Transverse colon (tissue), 4 donors: ENCODE results near the gene ZNF618. TPM values are rescaled to one million over a fixed set of nuclear protein-coding genes. Genes with fewer than 3 reads are reported as not detected.
"Not testable (repeated sequence)": the region's sequence is repeated elsewhere in the genome, so short reads cannot be mapped to it uniquely, and the experiment has no call there.

Source experiments
- DNase-seq: peaks from one replicate; pipeline ENCODE4 v3.0.0-alpha.2; 2019
- H3K27ac ChIP-seq, 4 donors: fragments of 200-600 bp; sonication (generic); 2 replicates each; pipeline ENCODE4 v1.5.1; 2016 to 2018; ENCODE audit warnings: inconsistent platforms in 4 of 4
- H3K27me3 ChIP-seq: fragments of 200-600 bp; sonication (generic); 2 replicates; pipeline ENCODE4 v1.5.1; 2017; ENCODE audit warnings: inconsistent platforms
- H3K36me3 ChIP-seq, 4 donors: fragments of 200-600 bp; sonication (generic); 2 replicates each; pipeline ENCODE4 v1.5.1; 2017 to 2019; ENCODE audit warnings: inconsistent platforms in 4 of 4
- H3K4me1 ChIP-seq, 4 donors: fragments of 200-600 bp; sonication (generic); 2 replicates each; pipeline ENCODE4 v1.5.1; 2017 to 2020; ENCODE audit warnings: inconsistent platforms in 4 of 4
- H3K4me3 ChIP-seq, 4 donors: fragments of 200-600 bp; sonication (generic); 1 replicate in 1 of 4; 2 replicates in 3 of 4; pipeline versions ENCODE4 v1.5.1 to v1.6.1; 2017 to 2019; ENCODE audit warnings: inconsistent platforms in 4 of 4
- H3K9me3 ChIP-seq, 2 donors: fragments of 200-600 bp; sonication (generic); 2 replicates each; pipeline ENCODE4 v1.5.1; 2017 to 2019; ENCODE audit warnings: inconsistent platforms in 2 of 2
- EP300 ChIP-seq: sonication (generic); formaldehyde crosslinking; IDR thresholded peaks from one replicate; pipeline ENCODE4 v1.6.1; 2017; ENCODE audit warnings: antibody characterized with exemption, low read depth
- POLR2A ChIP-seq: fragments of 450-650 bp; IDR thresholded peaks from one replicate; pipeline ENCODE4 v1.6.1; 2016; ENCODE audit warnings: antibody characterized with exemption, mild to moderate bottlenecking, moderate library complexity
- POLR2AphosphoS5 ChIP-seq, 3 donors: sonication (generic); formaldehyde crosslinking; IDR thresholded peaks; one replicate each; pipeline ENCODE4 v1.6.1; 2016; ENCODE audit warnings: antibody characterized with exemption in 3 of 3
- WGBS, 2 donors: methylation state at CpG; one replicate each; pipeline ENCODE4 v1.1.5; 2018; ENCODE audit warnings: low coverage in 1 of 2; 5-methylcytosine and 5-hydroxymethylcytosine counted together
- in situ Hi-C, 4 donors: fragments of 200-750 bp; cut with MboI; loops; one replicate each; pipeline versions ENCODE4 v1.15.0 to v1.15.1; 2017; ENCODE audit warnings: low sequenced_read_pairs in 3 of 4, low pct_ligation_motif_present in 1 of 4, low pct_unique_long_range_greater_than_20kb in 1 of 4
- intact Hi-C: fragments of 100-400 bp; cut with DNase I; formaldehyde crosslinking; loops from one replicate; pipeline ENCODE4 v1.15.1; 2023; ENCODE audit warnings: low total_unique reads
- total RNA-seq, 4 donors: library from RNA; depleted of rRNA; stranded (reverse); fragments of >200 nt; gene quantifications; one replicate each; pipeline ENCODE4 v1.1.0, GENCODE V29; 2016
- TF ChIP-seq, protein P1 (sequence below), 5 experiments: fragments of 200-600 bp in 3 of 5; fragments of 450-650 bp in 2 of 5; sonication (generic) in 3 of 5; IDR thresholded peaks; 1 replicate in 2 of 5; 2 replicates in 3 of 5; pipeline ENCODE4 v1.5.1; 2016 to 2017; ENCODE audit warnings: antibody characterized with exemption in 5 of 5, inconsistent platforms in 3 of 5, mild to moderate bottlenecking in 2 of 5, moderate library complexity in 1 of 5

The ZNF618 gene
- total RNA-seq, 4 donors from 2014 or later: 2.2 to 8.6 (median 4.0) TPM

DNA sequence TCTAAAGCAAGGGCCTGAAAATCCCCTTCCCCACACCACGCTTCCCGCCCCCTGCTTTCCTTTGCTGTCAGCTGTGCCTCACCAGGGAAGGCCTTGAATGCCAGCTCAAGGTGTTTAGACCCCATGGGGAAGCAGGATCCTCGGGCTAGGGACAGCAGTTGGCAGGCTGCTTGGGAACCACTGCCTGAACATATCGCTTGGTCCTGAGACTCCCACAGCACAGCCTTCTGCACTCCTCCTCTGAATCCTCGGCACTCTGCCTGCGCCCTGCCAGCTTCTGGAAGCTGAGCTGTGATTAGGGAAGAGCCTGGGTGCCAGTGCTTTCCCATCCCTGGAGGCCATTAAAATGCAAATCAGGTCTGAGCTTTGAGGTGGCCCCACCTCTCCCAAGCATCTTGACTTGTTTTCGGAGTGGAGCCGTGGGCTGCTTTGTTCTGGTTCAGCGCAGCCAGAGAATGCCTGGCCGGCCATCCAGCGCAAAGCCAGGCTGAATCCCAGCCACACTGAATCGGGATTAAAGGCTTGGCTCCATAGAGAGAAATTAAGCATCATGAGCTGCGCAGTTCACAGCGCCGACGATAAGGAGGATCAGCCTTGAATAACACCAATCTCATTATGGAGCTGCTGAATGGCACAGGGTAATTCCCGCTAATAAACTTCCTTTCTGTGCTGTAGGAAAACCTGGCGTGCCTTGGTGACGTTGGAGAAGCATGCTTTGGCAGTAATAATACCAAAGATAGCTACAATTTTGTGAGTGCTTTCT lies 162.0 kb downstream of the ZNF618 start:
- H3K4me3 ChIP-seq: no peak overlapping the region
- 88% methylated on average over 5 to 19 of the region's 19 CpGs for WGBS, 2 donors
- no peaks in the 10 kb centered on the region for H3K4me1 ChIP-seq
- no peak overlapping the region for H3K27ac ChIP-seq
- H3K27me3 ChIP-seq: no peaks in the 10 kb centered on the region
- H3K9me3 ChIP-seq: no peaks in the 10 kb centered on the region
- no peaks in the 10 kb centered on the region for H3K36me3 ChIP-seq
- TF ChIP-seq, protein P1, sequence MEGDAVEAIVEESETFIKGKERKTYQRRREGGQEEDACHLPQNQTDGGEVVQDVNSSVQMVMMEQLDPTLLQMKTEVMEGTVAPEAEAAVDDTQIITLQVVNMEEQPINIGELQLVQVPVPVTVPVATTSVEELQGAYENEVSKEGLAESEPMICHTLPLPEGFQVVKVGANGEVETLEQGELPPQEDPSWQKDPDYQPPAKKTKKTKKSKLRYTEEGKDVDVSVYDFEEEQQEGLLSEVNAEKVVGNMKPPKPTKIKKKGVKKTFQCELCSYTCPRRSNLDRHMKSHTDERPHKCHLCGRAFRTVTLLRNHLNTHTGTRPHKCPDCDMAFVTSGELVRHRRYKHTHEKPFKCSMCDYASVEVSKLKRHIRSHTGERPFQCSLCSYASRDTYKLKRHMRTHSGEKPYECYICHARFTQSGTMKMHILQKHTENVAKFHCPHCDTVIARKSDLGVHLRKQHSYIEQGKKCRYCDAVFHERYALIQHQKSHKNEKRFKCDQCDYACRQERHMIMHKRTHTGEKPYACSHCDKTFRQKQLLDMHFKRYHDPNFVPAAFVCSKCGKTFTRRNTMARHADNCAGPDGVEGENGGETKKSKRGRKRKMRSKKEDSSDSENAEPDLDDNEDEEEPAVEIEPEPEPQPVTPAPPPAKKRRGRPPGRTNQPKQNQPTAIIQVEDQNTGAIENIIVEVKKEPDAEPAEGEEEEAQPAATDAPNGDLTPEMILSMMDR (IDR thresholded peaks at IDR 0.05): no peak
- TF ChIP-seq POLR2A: no peak
- no peak for TF ChIP-seq EP300
- no peak for TF ChIP-seq POLR2AphosphoS5 (IDR thresholded peaks at IDR 0.05)
- in situ Hi-C loops: loop anchor here in 2 of 4 donors (25.0 kb wide), 2 partner anchors 176 to 226 kb away; no protein-coding TSS in a partner anchor
- no peak for DNase-seq
- intact Hi-C loops: loop anchor here (2.0 kb wide), 1 partner anchor 235 kb away; no protein-coding TSS in a partner anchor

DNA sequence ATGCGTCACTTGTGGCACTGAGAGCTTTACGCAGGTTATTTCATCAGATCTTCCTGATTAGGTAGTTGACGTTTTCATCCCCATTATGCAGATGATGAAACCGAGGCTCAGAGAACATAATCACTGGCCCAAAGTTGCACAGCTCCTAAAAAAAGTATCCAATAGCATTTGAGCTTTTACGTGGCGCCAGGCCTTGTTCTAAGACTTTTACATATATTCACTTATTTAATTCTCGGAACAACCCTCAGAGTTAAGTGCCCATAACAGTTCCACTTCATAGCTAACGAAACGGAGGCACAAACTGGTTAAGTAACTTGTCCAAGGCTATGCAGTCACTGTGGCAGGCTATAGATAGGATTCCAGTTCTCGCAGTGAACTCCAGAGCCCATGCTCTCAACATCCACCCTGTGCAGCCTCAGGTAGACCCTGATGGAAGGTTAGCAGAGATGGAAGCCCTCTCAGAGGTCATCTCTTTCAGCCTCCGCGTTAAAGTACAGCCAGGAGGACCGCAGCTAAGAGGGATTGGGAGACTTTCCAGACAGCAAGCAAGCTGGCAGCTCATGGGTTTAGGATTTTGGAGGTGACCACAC lies 162.7 kb downstream of the ZNF618 start:
- no peaks in the 10 kb centered on the region for H3K36me3 ChIP-seq
- DNase-seq: no peak
- no peak overlapping the region for H3K4me3 ChIP-seq
- no peaks in the 10 kb centered on the region for H3K27me3 ChIP-seq
- H3K27ac ChIP-seq: no peak overlapping the region
- WGBS, 2 donors: 92 to 93% methylated on average over 10 to 13 of the region's 13 CpGs
- intact Hi-C loops (loop anchor here (2.0 kb wide), 1 partner anchor 236 kb away; no protein-coding TSS in a partner anchor), in situ Hi-C loops (loop anchor here in 2 of 4 donors (25.0 kb wide), 2 partner anchors 177 to 227 kb away; no protein-coding TSS in a partner anchor)
- H3K9me3 ChIP-seq: no peaks in the 10 kb centered on the region
- TF ChIP-seq, protein P1 (IDR thresholded peaks at IDR 0.05): no peak
- TF ChIP-seq EP300 (no peak), POLR2A (no peak), POLR2AphosphoS5 (IDR thresholded peaks at IDR 0.05) (no peak)
- H3K4me1 ChIP-seq: no peaks in the 10 kb centered on the region

DNA sequence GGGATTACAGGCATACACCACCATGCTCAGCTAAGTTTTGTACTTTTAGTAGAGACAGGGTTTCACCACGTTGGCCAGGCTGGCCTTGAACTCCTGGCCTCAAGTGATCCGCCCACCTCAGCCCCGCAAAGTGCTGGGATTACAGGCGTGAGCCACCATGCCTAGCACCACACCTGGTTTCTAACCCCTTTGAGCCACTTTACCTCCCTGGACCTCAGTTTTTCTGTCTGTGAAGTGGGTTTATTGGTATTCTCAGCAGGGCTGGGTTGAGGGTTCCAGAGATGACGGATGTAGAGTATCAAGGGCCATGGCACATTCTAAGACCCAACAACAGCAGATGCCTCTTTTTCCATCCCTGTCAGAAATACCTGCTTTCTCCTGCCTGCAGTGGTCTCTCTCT lies 163.4 kb downstream of the ZNF618 start:
- intact Hi-C loops (loop anchor here (2.0 kb wide), 1 partner anchor 237 kb away; no protein-coding TSS in a partner anchor), in situ Hi-C loops (loop anchor here in 2 of 4 donors (25.0 kb wide), 2 partner anchors 177 to 227 kb away; no protein-coding TSS in a partner anchor)
- Histone ChIP-seq H3K36me3 (no peaks in the 10 kb centered on the region), H3K27ac (no peak overlapping the region), H3K4me3 (no peak overlapping the region), H3K27me3 (no peaks in the 10 kb centered on the region), H3K4me1 (no peaks in the 10 kb centered on the region), H3K9me3 (no peaks in the 10 kb centered on the region)
- no peak for DNase-seq
- no peak for TF ChIP-seq EP300
- TF ChIP-seq, protein P1 (IDR thresholded peaks at IDR 0.05): no peak
- TF ChIP-seq POLR2AphosphoS5 (IDR thresholded peaks at IDR 0.05): no peak
- TF ChIP-seq POLR2A: no peak
- WGBS, 2 donors: 79% methylated on average over 5 of the region's 5 CpGs; no CpG with 5 or more reads in 1 of the 2 donors

DNA sequence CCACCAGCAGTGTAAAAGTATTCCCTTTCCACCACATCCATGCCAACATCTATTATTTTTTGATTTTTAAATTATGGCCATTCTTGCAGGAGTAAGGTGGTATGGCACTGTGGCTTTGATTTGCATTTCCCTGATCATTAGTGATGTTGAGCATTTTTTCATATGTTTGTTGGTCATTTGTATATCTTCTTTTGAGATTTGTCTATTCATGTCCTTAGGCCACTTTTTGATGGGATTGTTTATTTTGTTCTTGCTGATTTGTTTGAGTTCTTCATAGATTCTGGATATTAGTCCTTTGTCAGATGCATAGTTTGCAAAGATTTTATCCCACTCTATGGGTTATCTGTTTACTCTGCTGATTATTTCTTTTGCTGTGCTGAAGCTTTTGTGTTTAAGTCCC lies 167.6 kb downstream of the ZNF618 start:
- in situ Hi-C loops: loop anchor here in 2 of 4 donors (25.0 kb wide), 2 partner anchors 181 to 231 kb away; no protein-coding TSS in a partner anchor
- H3K4me1 ChIP-seq, H3K27ac ChIP-seq, H3K4me3 ChIP-seq, DNase-seq, H3K9me3 ChIP-seq, H3K27me3 ChIP-seq, H3K36me3 ChIP-seq, intact Hi-C loops: not testable (repeated sequence)
